Gastroesophageal sphincter (tissue), 3 donors: Measurements from ENCODE around the gene RAX2.

Source experiments
- EP300 ChIP-seq: sonication (generic); formaldehyde crosslinking; IDR thresholded peaks from one replicate; pipeline ENCODE4 v1.6.1; 2017; ENCODE audit warnings: antibody characterized with exemption, mild to moderate bottlenecking
- POLR2A ChIP-seq, 2 donors: fragments of 450-650 bp; IDR thresholded peaks; one replicate each; pipeline ENCODE4 v1.6.1; 2017; ENCODE audit warnings: antibody characterized with exemption in 2 of 2, mild to moderate bottlenecking in 2 of 2, moderate library complexity in 1 of 2
- POLR2AphosphoS5 ChIP-seq: sonication (generic); formaldehyde crosslinking; IDR thresholded peaks from one replicate; pipeline ENCODE4 v1.6.1; 2017; ENCODE audit warnings: antibody characterized with exemption
- TF ChIP-seq, protein P1 (sequence below), 4 experiments: fragments of 200-600 bp in 2 of 4; fragments of 450-650 bp in 2 of 4; sonication (generic) in 1 of 4; IDR thresholded peaks; one replicate each; pipeline ENCODE4 v1.5.1; 2017 to 2019; ENCODE audit warnings: antibody characterized with exemption in 4 of 4, mild to moderate bottlenecking in 2 of 4, moderate library complexity in 2 of 4

DNA sequence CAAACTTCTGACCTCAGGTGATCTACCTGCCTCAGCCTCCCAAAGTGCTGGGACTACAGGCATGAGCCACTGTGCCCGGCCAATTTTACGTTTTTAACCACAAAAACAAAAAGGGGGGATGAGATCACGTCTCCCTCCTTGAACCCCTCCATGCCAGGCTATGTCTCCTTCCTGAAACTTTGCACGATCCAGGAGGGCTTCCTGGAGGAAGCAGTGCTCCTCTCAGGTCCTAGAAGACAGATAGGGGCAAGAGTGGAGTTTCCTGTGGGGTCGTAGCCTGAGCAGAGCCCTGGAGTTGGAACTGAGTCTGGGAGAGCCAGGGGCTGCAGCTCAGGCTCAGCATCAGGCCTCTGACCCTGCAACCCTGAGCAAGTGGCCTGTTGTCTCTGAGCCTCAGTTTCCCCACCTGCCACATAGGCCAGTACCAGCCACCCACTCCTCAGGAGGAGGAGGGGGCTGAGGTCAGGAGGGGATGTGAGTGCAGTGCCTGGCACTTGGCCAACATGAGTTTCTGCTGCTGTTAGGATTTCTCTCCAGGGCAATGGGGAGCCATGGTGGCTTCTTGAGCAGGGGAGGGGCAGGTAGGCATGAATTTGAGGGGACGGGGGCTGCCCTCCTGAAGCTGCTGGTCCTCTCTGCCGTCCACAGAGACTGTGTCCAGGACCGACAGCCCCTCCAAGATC lies 26.5 kb downstream of the RAX2 start:
- TF ChIP-seq, protein P1, sequence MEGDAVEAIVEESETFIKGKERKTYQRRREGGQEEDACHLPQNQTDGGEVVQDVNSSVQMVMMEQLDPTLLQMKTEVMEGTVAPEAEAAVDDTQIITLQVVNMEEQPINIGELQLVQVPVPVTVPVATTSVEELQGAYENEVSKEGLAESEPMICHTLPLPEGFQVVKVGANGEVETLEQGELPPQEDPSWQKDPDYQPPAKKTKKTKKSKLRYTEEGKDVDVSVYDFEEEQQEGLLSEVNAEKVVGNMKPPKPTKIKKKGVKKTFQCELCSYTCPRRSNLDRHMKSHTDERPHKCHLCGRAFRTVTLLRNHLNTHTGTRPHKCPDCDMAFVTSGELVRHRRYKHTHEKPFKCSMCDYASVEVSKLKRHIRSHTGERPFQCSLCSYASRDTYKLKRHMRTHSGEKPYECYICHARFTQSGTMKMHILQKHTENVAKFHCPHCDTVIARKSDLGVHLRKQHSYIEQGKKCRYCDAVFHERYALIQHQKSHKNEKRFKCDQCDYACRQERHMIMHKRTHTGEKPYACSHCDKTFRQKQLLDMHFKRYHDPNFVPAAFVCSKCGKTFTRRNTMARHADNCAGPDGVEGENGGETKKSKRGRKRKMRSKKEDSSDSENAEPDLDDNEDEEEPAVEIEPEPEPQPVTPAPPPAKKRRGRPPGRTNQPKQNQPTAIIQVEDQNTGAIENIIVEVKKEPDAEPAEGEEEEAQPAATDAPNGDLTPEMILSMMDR (IDR thresholded peaks at IDR 0.05): no peak
- TF ChIP-seq POLR2A (IDR thresholded peaks at IDR 0.05): no peak
- no peak for TF ChIP-seq POLR2AphosphoS5
- no peak for TF ChIP-seq EP300
